GM13977 (cell line): ENCODE measurements around the gene TMEM131L.

ENCODE experiments used
- DNase-seq: peaks from one replicate; pipeline ENCODE4 v3.0.0; 2012; ENCODE audit warnings: low spot score
- CTCF ChIP-seq: IDR thresholded peaks from 2 replicates; pipeline ENCODE4 v1.5.1; 2012; ENCODE audit warnings: mild to moderate bottlenecking, control low read depth; ENCODE audit not compliant: insufficient read depth; ENCODE audit errors: extremely low read depth, missing control alignments
- in situ Hi-C: fragments of 300-500 bp; cut with MboI; formaldehyde crosslinking; loops from one replicate; pipeline ENCODE4 v1.12.0; 2022; ENCODE audit warnings: low sequenced_read_pairs, low pct_unique_long_range_greater_than_20kb, mixed read lengths, inconsistent platforms; ENCODE audit not compliant: unreplicated experiment

Gene TMEM131L

GRCh38 chr4:153641532-153641931 lies 175.4 kb downstream of the TMEM131L start:
- in situ Hi-C loops, result loop anchor here (25.0 kb wide), 1 partner anchor 504 kb away; no protein-coding TSS in a partner anchor
- TF ChIP-seq CTCF, result no peak
- no peak for DNase-seq

- DNase-seq, result peak; percentile 76
- in situ Hi-C loops, result loop anchor here (25.0 kb wide), 1 partner anchor 506 kb away; no protein-coding TSS in a partner anchor
- TF ChIP-seq CTCF, result peak; percentile 49
Measured at GRCh38 chr4:153643406-153644383, 177.5 kb downstream of the TMEM131L start.

GRCh38 chr4:153645183-153645582 lies 179.0 kb downstream of the TMEM131L start:
- in situ Hi-C loops, result loop anchor here (25.0 kb wide), 1 partner anchor 508 kb away; no protein-coding TSS in a partner anchor
- DNase-seq, result no peak
- TF ChIP-seq CTCF, result peak; percentile 43

- TF ChIP-seq CTCF, result no peak
- in situ Hi-C loops, result loop anchor here (25.0 kb wide), 1 partner anchor 509 kb away; no protein-coding TSS in a partner anchor
- DNase-seq, result no peak
Measured at GRCh38 chr4:153646261-153646660, 180.1 kb downstream of the TMEM131L start.

- TF ChIP-seq CTCF, result no peak
- in situ Hi-C loops, result loop anchor here (25.0 kb wide), 1 partner anchor 510 kb away; no protein-coding TSS in a partner anchor
- DNase-seq, result no peak
Measured at GRCh38 chr4:153646978-153647377, 180.8 kb downstream of the TMEM131L start.

GRCh38 chr4:153647975-153648374 lies 181.8 kb downstream of the TMEM131L start:
- in situ Hi-C loops, result loop anchor here (25.0 kb wide), 1 partner anchor 511 kb away; no protein-coding TSS in a partner anchor
- TF ChIP-seq CTCF, result no peak
- DNase-seq, result no peak
